NCI-H526 treated with DMSO at 0.1 percent for 48 hours (cell line): Measurements from ENCODE around the gene CHD2.
"Not testable (repeated sequence)": the region's sequence is repeated elsewhere in the genome, so short reads cannot be mapped to it uniquely, and the experiment has no call there.

Experiments
- DNase-seq: peaks from one replicate; lab custom pipeline; 2025; lab: John Stamatoyannopoulos, UW

CHD2 gene

GRCh38 chr15:92899948-92900730 lies at the start of gene CHD2:
CHD2 (plus strand) TSS chr15:92900324; CDS start chr15:92901238, 914 bp downstream.
- DNase-seq: peak; percentile 91

DNA sequence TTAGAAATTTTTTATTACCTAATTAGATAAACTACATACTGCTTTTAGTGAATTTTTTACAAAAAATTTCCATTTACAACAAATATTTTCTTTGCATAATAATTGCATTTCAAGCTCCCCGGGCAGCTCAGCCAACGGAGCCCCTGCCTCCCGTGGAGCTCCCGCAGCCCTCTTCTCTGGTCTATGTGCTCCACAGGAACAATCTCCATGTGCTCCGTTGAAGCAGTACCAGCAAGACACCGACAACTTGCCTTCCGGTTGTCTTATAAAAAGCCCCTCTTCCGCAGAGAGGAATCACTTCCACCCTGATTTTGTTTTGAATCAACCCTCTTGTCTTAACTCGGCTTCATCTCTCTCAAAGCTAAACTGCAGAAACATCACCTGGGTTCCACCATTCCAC lies 46.9 kb upstream of the CHD2 start:
- no peak for DNase-seq

DNA sequence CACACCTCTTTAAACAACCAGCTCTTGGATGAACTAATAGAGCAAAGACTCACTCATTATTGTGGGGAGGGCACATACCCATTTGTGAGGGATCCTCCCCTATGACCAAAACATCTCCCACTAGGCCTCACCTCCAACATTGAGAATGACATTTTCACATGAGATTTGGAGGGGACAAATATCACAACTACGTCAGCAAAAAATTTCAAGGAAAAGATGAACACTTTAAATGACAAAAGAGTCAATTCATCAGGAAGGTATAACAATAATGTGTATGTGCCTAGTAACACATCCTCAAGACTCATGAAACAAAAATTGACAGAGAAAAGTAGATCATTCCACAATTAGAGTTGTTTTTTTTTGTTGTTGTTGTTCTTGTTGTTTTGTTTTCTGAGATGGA lies 38.4 kb upstream of the CHD2 start:
- DNase-seq: no peak

- DNase-seq: no peak
Observed at GRCh38 chr15:92864127-92864814, 35.9 kb upstream of the CHD2 start.

GRCh38 chr15:92869263-92869940 lies 30.7 kb upstream of the CHD2 start:
- DNase-seq: no peak

GRCh38 chr15:92870010-92870591 lies 30.0 kb upstream of the CHD2 start:
- no peak for DNase-seq

GRCh38 chr15:92872967-92873366 lies 27.2 kb upstream of the CHD2 start:
- not testable (repeated sequence) for DNase-seq

DNA sequence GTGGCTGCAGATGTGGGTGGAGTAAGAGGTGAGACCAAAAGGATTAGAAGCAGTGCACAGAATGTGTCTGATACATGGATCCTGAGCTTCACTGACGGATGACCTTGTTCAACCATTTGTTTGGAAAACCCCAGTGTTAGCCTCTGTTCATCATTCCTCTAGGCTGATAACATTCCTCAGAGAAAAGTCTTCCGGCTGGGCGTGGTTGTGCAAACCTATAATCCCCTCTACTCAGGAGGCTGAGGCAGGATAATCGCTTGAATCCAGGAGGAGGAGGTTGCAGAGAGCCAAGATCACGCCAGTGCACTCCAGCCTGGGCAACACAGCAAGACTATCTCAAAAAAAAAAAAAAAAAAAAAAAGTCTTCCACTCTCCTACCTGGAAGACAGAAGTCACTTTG lies 23.1 kb upstream of the CHD2 start:
- no peak for DNase-seq

DNA sequence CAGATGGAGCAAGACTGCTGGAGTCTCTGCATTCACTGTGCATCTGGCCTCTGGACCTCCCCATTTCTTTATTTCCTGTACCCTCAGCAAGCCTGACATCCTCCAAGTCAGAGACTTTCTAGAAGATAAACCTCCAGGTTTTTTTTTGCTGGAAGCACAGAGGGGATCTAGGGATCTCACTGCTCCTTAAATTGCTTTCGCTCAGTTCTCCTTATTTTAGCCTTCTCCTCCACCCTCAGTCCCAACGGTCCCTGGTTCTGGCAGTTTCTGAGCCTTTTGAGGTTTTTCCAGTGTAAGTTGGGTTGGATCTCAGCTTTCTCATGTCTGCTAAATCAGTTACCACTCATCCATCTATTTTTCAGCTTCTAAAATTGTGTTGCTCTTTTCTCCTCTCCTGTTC lies 22.7 kb upstream of the CHD2 start:
- DNase-seq: no peak

GRCh38 chr15:92878593-92879053 lies 21.5 kb upstream of the CHD2 start:
- no peak for DNase-seq

DNA sequence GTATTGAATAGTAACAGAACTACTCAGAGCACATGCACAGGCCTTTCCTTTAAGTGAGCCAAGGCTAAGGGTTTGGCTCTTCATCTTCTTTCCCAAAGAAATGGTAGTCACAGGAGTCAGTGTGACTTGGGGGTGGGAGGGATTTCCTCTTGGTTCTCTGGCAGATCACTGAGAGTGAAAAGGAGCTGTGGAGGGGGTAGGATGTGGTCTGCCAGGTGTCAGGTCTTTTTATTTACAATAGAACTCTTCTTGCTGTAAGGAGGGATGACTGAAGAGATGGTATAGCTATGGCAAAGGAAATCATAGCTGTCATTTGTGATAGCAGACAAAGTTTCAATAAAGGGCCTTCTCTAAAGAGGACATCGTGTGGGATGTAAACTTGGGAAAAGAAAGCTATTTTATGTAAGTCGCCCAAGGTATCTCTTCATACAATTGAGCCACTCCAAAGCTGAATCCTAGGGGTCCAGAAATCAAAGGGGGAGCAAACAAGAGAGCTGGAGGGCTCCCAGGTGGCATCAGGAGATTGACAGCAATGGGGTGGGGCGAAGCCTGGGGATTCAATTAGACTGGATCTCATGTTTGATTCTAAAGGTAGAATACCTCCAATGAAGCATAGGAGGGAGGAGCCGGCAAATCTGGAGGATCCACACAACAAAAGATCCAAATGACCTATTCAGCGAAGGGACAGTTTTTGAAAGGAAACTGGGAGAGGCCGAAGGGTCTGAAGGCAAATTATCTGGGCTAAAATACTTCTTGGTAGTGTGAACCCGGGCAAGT lies 20.0 kb upstream of the CHD2 start:
- no peak for DNase-seq

DNA sequence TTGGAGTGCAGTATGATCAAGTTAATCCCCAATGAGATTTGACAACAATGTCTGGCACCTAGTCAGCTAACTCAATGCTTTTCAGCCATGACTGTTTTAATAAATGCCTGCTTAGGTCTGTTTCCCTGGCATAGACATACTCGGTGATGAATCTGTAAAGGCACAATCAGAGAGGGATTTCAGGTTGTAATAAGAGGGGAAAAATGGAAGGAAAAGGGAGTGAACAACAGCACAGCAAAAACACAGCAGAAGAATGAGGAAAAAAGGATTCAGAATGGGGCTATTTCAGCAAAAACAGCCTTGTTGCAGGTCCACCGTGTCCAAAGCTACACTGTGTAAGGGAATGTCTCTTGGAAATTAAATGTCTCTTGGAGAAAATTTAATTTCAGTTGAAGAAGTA lies 19.3 kb upstream of the CHD2 start:
- DNase-seq: no peak

GRCh38 chr15:92881211-92881754 lies 18.8 kb upstream of the CHD2 start:
- no peak for DNase-seq

GRCh38 chr15:92881802-92882696 lies 18.1 kb upstream of the CHD2 start:
- DNase-seq: peak; percentile 99

GRCh38 chr15:92882697-92883162 lies 17.4 kb upstream of the CHD2 start:
- peak; percentile 98 for DNase-seq

GRCh38 chr15:92883163-92883875 lies 16.8 kb upstream of the CHD2 start:
- peak; percentile 23 for DNase-seq

- no peak for DNase-seq
Observed at GRCh38 chr15:92883876-92884435, 16.2 kb upstream of the CHD2 start.

DNA sequence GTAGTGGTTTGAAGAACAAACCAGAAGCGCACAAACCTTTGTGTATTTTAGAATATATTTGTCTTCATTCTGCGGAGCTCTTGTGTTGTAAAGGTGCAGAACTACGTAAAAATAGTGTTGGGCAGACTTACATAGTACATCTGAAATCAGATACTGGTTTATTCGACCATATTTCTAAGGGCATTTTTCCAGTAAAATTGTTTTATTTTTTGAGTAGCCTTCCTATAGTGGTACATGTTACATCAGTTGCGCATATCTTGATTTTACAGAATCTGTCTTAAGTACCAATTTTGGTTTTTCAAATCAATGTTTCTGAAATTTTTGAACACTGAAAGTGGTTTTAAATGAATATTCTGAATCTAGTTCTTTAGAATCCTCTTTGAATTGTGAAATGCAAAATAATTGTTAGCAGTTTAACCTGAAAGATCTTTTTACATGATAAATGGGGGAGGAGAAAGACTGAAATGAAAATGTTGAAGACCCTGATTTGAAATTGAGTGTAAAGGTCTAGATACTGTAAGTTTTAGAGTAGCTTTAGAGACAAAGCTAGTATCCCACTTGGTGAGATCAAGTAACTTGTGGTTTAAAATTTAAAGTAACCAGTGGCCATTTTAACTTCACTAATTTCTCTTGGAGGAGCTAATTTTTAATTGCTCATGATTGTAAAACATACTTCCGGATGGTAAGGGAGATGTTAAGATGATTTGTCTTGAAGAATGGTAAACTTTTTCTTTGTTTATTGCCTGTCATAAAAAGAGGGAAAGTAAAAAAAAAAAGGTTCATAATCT lies 15.5 kb upstream of the CHD2 start:
- no peak for DNase-seq
